HUES6 (cell line): Measurements from ENCODE around the gene MORF4L1.
"Not testable (repeated sequence)": the region's sequence is repeated elsewhere in the genome, so short reads cannot be mapped to it uniquely, and the experiment has no call there.

Source experiments
- H3K27ac ChIP-seq: 2 replicates; pipeline ENCODE4 v1.7.0; 2013; ENCODE audit warnings: low read depth, mild to moderate bottlenecking, low read length, inconsistent platforms
- H3K27me3 ChIP-seq: 2 replicates; pipeline ENCODE4 v1.6.1; 2013; ENCODE audit warnings: low read length; ENCODE audit not compliant: control insufficient read depth, insufficient read depth
- H3K36me3 ChIP-seq: 2 replicates; pipeline ENCODE4 v1.6.1; 2013; ENCODE audit warnings: low read length; ENCODE audit not compliant: control insufficient read depth, insufficient read depth
- H3K4me1 ChIP-seq: 2 replicates; pipeline ENCODE4 v1.6.1; 2013; ENCODE audit warnings: low read length; ENCODE audit not compliant: control insufficient read depth, insufficient read depth
- H3K4me3 ChIP-seq: 2 replicates; pipeline ENCODE4 v1.5.1; 2013; ENCODE audit warnings: low read depth, low read length
- H3K9ac ChIP-seq: one replicate; pipeline ENCODE4 v1.6.1; 2013; ENCODE audit warnings: mild to moderate bottlenecking, low read length
- H3K9me3 ChIP-seq: 2 replicates; pipeline ENCODE4 v1.6.1; 2013; ENCODE audit warnings: low read depth, low read length; ENCODE audit not compliant: control insufficient read depth, insufficient read depth

Gene MORF4L1

DNA sequence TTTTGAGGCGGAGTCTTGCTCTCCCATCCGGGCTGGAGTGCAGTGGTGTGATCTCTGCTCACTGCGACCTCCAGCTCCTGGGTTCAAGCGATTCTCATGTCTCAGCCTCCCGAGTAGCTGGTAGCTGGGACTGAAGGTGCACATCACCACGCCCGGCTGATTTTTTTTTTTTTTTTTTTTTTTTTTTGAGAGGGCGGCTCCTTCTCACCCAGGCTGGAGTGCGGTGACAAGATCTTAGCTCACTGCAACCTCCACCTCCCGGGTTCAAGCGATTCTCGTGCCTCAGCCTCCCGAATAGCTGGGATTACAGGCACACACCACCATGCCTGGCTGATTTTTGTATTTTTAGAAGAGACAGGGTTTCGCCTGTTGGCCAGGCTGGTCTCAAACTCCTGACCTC, 4.3 kb downstream of the MORF4L1 start:
- H3K9ac ChIP-seq, H3K9me3 ChIP-seq, H3K27me3 ChIP-seq, H3K27ac ChIP-seq, H3K4me3 ChIP-seq: not testable (repeated sequence)
- Histone ChIP-seq H3K36me3 (peaks cover 33% of the 10 kb centered on the region), H3K4me1 (peaks cover 40% of the 10 kb centered on the region)

DNA sequence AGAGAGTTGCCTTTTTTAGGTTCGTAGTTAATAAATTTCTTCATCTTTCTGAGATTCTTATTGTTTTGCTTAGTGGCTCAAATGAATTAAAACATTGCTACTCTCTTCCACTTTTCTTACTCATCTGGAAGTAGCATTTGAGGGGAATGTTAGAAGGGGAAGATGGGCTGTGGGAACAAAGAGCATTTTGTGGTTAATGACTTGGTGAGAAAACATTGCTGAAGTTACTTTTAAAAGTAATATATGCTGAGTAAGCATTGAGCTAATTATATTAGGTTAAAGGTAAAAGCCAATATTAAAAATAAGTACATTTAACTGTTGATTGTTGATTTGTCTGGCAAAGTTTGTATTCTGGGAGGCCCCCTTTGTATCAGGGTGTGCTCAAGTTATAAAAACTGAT, 5.7 kb downstream of the MORF4L1 start:
- no peak overlapping the region for H3K9ac ChIP-seq
- H3K9me3 ChIP-seq: no peaks in the 10 kb centered on the region
- H3K36me3 ChIP-seq: peaks cover 44% of the 10 kb centered on the region
- no peaks in the 10 kb centered on the region for H3K27me3 ChIP-seq
- peaks cover 36% of the 10 kb centered on the region for H3K4me1 ChIP-seq
- no peak overlapping the region for H3K4me3 ChIP-seq
- no peak overlapping the region for H3K27ac ChIP-seq

DNA sequence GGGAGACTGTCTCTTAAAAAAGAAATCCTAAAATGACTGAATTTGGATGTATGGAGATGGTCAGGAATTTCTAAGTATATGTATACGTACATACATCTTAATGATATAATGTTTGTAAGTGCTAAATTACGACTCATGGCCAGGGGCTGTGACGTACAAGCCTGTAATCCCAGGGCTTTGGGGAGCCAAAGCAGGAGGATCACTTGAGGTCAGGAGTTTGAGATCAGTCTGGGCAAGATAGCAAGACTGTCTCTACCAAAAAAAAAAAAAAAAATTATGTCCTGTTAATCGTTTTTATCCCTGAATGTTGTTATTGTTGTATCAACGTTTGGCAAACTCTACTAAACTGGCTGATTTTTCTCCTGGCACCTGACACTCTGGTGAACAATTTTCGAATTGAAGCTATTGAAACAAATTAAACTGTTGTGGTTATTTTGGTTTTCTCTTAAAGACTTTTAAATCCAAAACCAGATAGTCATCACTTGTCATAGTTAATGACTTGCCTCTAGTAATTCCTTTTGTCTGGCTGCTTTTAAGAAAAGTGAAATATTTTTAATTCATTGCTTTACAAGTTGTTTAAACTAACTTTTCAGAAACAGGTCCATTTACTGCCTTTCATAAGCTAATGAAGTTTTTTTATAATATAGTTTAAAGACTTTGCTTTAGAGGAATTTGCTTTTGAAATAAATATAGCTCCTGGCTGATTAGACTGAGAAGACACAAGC, 7.0 kb downstream of the MORF4L1 start:
- peaks cover 36% of the 10 kb centered on the region for H3K4me1 ChIP-seq
- H3K9ac ChIP-seq: no peak overlapping the region
- no peaks in the 10 kb centered on the region for H3K9me3 ChIP-seq
- no peak overlapping the region for H3K27ac ChIP-seq
- H3K27me3 ChIP-seq: no peaks in the 10 kb centered on the region
- H3K4me3 ChIP-seq: no peak overlapping the region
- peaks cover 57% of the 10 kb centered on the region for H3K36me3 ChIP-seq

DNA sequence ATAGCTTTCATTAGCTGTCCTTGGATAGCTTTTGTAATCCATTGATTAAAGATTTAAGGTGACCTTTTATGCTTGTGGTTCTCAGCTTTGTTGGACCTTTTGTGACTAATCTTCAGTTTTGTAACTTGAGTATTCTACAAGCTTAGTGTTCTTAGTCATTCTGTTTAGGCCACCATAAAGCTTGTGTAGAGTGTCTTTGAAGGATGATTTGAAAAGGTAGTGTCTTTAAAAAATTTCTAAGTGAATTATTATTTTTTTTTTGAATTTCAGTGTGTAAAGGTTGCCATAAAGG, 7.5 kb downstream of the MORF4L1 start:
- no peaks in the 10 kb centered on the region for H3K9me3 ChIP-seq
- peaks cover 31% of the 10 kb centered on the region for H3K4me1 ChIP-seq
- H3K27me3 ChIP-seq: no peaks in the 10 kb centered on the region
- no peak overlapping the region for H3K9ac ChIP-seq
- H3K27ac ChIP-seq: no peak overlapping the region
- H3K36me3 ChIP-seq: peaks cover 62% of the 10 kb centered on the region
- H3K4me3 ChIP-seq: no peak overlapping the region

DNA sequence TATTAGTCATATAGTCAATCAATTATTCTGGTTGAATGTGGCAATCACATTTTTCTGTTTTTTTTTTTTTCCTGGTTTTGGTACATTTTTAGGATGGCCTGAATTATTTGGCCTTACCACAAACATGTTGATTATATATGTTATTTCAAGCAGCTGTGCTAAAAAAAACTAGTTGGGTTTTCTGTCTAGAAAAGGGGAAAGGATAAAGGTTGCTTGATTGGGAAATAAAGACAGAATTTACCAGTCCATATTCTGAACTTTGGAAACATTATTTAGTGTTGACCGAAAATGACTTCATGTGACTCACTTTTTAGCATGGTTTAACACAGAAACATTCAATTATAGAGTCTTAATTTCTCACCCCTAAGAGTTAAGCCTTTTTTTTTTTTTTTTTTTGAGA, 8.1 kb downstream of the MORF4L1 start:
- Histone ChIP-seq H3K36me3 (peaks cover 68% of the 10 kb centered on the region), H3K9ac (no peak overlapping the region), H3K4me1 (peaks cover 29% of the 10 kb centered on the region), H3K4me3 (no peak overlapping the region), H3K27me3 (no peaks in the 10 kb centered on the region), H3K27ac (no peak overlapping the region), H3K9me3 (no peaks in the 10 kb centered on the region)

DNA sequence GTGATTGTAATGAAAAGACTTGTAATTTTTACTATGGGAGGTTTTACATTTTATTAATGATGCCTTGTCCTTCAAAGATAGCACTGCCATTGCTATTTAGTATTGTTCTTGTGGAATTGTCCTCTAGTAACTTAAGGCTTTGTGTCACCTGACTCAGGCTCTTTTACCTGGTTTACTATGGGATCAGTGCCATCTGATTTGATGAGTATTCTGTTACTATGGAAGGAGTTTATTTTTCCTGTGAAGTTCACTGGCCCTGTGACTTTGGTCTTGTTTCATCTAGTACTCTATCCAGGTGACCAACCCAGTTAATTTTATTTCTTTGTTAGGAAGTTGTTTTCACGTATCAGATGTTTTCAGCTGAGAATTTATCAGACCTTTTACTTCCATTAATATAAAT, 9.0 kb downstream of the MORF4L1 start:
- H3K27ac ChIP-seq: no peak overlapping the region
- H3K9ac ChIP-seq: no peak overlapping the region
- no peak overlapping the region for H3K4me3 ChIP-seq
- peaks cover 76% of the 10 kb centered on the region for H3K36me3 ChIP-seq
- H3K9me3 ChIP-seq: no peaks in the 10 kb centered on the region
- peaks cover 25% of the 10 kb centered on the region for H3K4me1 ChIP-seq
- no peaks in the 10 kb centered on the region for H3K27me3 ChIP-seq

DNA sequence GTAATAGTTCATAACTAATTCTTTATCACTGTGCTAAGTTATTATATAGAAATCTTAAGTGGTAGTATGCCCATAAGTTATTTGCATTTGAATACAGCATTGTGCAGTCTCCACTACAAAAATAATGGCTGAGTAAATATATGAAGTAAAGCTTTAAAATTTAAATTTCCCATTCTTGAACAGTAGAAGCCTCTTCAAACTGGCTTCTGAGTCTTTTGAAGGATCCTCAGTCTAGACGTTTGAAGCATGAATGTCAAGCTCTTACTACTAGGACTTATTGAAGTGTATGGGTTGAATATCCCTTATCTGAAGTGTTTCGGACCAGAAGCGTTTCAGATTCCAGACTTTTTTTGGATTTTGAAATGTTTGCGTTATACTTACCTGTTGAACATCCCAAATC, 16.3 kb downstream of the MORF4L1 start:
- Histone ChIP-seq H3K9me3 (no peaks in the 10 kb centered on the region), H3K4me3 (no peak overlapping the region), H3K27ac (no peak overlapping the region), H3K4me1 (no peaks in the 10 kb centered on the region), H3K36me3 (peaks cover 98% of the 10 kb centered on the region), H3K27me3 (no peaks in the 10 kb centered on the region), H3K9ac (no peak overlapping the region)

DNA sequence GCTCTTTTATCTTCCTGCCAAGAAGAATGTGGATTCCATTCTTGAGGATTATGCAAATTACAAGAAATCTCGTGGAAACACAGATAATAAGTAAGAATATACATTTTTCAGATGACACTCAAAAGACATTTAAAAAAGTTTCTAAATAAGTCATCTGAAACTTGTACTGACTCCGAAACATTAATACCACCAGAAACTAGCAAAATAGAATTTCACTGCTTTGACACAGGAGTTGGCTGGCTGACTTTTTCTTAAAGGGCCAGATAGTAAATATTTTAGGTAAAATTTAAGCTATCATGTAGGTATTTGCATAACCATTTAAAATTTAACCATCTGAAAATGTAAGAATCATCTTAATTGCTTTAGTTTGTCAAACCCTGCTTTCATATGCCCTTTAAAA, 20.8 kb downstream of the MORF4L1 start:
- Histone ChIP-seq H3K27ac (no peak overlapping the region), H3K36me3 (peaks cover 100% of the 10 kb centered on the region), H3K4me3 (no peak overlapping the region), H3K9ac (no peak overlapping the region), H3K9me3 (no peaks in the 10 kb centered on the region), H3K27me3 (no peaks in the 10 kb centered on the region), H3K4me1 (no peaks in the 10 kb centered on the region)

DNA sequence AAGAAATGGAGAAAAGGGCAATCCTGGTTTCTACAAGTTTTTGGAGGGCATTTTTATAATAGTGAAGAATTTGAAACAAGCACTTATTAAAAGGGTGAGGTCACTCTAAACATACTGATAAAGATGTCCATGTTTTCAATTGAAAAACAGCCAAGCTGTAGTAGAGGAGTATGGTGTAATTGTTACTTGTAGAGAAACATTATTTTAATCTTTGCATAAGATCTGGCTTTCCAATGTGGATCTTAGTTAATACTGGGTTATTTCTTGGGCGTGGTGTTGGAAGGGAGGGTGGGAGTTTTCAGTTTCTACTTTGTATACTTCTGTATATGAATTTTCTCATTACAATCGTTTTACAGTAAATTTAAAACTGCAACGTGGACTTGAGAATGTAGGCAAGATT, 22.8 kb downstream of the MORF4L1 start:
- H3K36me3 ChIP-seq: peaks cover 100% of the 10 kb centered on the region
- no peaks in the 10 kb centered on the region for H3K9me3 ChIP-seq
- H3K4me1 ChIP-seq: no peaks in the 10 kb centered on the region
- no peak overlapping the region for H3K27ac ChIP-seq
- no peak overlapping the region for H3K9ac ChIP-seq
- H3K27me3 ChIP-seq: no peaks in the 10 kb centered on the region
- H3K4me3 ChIP-seq: no peak overlapping the region

DNA sequence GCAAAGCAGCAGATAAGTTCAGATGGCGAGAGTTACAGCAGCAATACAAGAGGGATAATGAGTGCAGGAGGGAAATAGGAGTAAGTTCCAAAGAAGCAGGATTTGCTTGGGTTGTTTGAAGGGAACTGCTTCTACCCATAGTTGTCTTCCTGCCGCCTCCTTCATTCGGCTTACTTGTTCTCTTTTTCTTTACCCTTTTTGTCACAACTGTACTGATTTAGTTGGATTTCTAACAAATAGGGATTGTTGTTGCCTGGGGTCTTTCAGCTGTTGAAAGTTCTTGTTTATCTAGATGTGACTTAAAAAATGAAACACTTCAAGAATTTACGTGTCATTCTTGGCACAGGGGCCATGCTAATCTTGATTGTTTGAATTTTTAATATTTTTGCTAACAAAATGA, 25.9 kb downstream of the MORF4L1 start:
- Histone ChIP-seq H3K36me3 (peaks cover 99% of the 10 kb centered on the region), H3K9ac (no peak overlapping the region), H3K4me1 (no peaks in the 10 kb centered on the region), H3K27ac (no peak overlapping the region), H3K27me3 (no peaks in the 10 kb centered on the region), H3K9me3 (no peaks in the 10 kb centered on the region), H3K4me3 (no peak overlapping the region)

DNA sequence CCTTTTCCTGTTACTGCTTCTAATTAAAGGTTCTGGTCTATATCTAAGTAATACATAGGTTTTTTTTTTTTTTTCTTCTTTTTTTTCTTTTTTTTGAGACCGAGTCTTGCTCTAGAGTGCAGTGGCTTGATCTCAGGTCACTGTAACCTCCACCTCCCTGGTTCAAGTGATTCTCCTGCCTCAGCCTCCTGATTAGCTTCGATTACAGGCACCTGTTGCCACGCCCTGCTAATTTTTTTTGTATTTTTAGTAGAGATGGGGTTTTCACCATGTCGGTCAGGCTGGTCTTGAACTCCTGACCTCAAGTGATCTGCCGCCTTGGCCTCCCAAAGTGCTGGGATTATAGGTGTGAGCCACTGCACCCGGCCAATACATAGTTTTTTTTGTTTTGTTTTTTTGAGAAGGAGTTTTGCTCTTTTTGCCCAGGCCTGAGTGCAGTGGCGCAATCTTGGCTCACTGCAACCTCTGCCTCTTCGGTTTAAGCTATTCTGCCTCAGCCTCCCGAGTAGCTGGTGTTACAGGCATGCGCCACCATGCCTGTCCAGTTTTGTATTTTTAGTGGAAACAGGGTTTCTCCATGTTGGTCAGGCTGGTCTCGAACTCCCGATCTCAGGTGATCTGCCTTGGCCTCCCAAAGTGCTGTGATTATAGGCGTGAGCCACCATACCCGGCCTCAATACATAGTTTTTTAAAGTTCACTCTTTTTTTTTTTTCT, 28.3 kb downstream of the MORF4L1 start:
- H3K4me1 ChIP-seq, H3K9ac ChIP-seq, H3K27ac ChIP-seq, H3K27me3 ChIP-seq, H3K9me3 ChIP-seq, H3K4me3 ChIP-seq: not testable (repeated sequence)
- peaks cover 94% of the 10 kb centered on the region for H3K36me3 ChIP-seq
